BE2C (cell line): ENCODE results near the gene TARS2.

Experiments
- DNase-seq: peaks from one replicate; pipeline ENCODE4 v3.0.0-alpha.2; 2020
- H3K27me3 ChIP-seq: fragments of 250-450 bp; sonication (Bioruptor Pico); 2 replicates; pipeline ENCODE4 v1.5.1; 2020; ENCODE audit warnings: mild to moderate bottlenecking
- H3K36me3 ChIP-seq: fragments of 250-450 bp; sonication (Bioruptor Pico); 2 replicates; pipeline ENCODE4 v1.5.1; 2020; ENCODE audit warnings: mild to moderate bottlenecking
- H3K4me1 ChIP-seq: fragments of 250-450 bp; sonication (Bioruptor Pico); 2 replicates; pipeline ENCODE4 v1.5.1; 2020
- H3K4me3 ChIP-seq: 2 replicates; pipeline ENCODE4 v1.5.1; 2011; ENCODE audit warnings: low read depth, low read length
- H3K9me3 ChIP-seq: fragments of 250-450 bp; sonication (Bioruptor Pico); 2 replicates; pipeline ENCODE4 v1.5.1; 2020
- TF ChIP-seq, protein P1 (sequence below): IDR thresholded peaks from 2 replicates; pipeline ENCODE4 v1.5.1; 2012; ENCODE audit warnings: mild to moderate bottlenecking, low read depth, low read length

The TARS2 gene

DNA sequence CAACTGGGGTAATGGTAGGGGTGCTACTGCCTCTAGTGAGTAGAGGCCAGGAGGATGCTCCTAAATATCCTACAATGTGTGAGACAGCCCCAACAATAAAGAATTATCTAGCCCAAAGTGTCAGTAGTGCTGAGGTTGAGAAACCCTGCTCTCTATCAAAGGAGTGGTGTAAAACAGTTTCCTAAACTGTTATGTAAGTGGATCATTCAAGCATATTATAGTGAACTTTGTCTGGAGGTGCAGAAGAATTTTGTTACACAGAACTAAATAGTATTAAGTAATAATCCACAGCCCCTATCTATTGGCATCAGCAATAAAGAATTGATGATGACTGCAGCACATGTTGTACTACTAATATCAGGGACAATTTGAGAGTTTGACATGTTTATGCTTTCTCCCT, 20.3 kb upstream of the TARS2 start:
- H3K36me3 ChIP-seq, result peaks cover 53% of the 10 kb centered on the region
- H3K4me1 ChIP-seq, result no peaks in the 10 kb centered on the region
- H3K27me3 ChIP-seq, result no peaks in the 10 kb centered on the region
- DNase-seq, result no peak
- no peak overlapping the region for H3K4me3 ChIP-seq
- TF ChIP-seq, protein P1, sequence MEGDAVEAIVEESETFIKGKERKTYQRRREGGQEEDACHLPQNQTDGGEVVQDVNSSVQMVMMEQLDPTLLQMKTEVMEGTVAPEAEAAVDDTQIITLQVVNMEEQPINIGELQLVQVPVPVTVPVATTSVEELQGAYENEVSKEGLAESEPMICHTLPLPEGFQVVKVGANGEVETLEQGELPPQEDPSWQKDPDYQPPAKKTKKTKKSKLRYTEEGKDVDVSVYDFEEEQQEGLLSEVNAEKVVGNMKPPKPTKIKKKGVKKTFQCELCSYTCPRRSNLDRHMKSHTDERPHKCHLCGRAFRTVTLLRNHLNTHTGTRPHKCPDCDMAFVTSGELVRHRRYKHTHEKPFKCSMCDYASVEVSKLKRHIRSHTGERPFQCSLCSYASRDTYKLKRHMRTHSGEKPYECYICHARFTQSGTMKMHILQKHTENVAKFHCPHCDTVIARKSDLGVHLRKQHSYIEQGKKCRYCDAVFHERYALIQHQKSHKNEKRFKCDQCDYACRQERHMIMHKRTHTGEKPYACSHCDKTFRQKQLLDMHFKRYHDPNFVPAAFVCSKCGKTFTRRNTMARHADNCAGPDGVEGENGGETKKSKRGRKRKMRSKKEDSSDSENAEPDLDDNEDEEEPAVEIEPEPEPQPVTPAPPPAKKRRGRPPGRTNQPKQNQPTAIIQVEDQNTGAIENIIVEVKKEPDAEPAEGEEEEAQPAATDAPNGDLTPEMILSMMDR, result no peak
- no peaks in the 10 kb centered on the region for H3K9me3 ChIP-seq

DNA sequence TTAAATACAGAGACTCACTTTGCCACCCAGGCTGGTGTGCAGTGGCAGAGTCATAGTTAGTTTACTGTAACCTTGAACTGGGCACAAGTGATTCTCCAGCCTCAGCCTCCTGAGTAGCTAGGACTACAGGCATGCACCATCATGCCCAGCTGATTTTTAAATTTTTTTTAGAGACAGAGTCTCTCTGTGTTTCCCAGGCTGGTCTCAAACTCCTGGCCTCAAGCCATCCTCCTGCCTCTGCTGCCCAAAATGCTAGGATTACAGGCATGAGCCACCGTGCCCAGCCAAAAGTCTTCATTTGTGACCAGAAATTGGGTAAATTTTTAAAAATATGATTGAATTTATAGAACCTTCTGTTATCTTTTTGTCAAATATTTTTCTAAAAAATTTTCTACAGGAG, 17.9 kb upstream of the TARS2 start:
- H3K4me1 ChIP-seq, result no peaks in the 10 kb centered on the region
- no peaks in the 10 kb centered on the region for H3K27me3 ChIP-seq
- H3K4me3 ChIP-seq, result no peak overlapping the region
- no peak for DNase-seq
- TF ChIP-seq, protein P1, result no peak
- no peaks in the 10 kb centered on the region for H3K9me3 ChIP-seq
- peaks cover 62% of the 10 kb centered on the region for H3K36me3 ChIP-seq

DNA sequence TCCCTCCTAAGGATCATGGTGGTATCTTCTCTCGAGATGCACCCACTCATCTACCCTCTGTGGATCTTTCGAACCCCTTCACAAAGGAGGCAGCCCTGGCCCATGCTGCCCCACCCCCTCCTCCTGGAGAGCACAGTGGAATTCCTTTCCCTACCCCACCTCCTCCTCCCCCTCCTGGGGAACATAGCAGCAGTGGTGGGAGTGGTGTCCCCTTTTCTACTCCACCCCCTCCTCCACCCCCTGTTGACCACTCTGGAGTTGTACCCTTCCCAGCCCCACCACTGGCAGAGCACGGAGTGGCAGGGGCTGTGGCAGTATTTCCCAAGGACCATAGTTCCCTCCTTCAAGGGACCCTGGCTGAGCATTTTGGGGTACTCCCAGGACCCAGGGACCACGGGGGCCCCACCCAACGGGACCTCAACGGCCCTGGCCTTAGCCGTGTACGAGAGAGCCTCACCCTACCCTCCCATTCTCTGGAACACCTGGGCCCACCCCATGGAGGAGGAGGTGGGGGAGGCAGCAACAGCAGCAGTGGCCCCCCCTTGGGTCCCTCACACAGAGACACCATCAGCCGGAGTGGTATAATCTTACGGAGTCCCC, 14.5 kb upstream of the TARS2 start:
- TF ChIP-seq, protein P1, result no peak
- no peaks in the 10 kb centered on the region; the same call in 1 of the 2 replicates for H3K4me1 ChIP-seq
- H3K36me3 ChIP-seq, result peaks cover 36% of the 10 kb centered on the region
- DNase-seq, result no peak
- no peaks in the 10 kb centered on the region for H3K27me3 ChIP-seq
- H3K4me3 ChIP-seq, result no peak overlapping the region
- no peaks in the 10 kb centered on the region for H3K9me3 ChIP-seq

DNA sequence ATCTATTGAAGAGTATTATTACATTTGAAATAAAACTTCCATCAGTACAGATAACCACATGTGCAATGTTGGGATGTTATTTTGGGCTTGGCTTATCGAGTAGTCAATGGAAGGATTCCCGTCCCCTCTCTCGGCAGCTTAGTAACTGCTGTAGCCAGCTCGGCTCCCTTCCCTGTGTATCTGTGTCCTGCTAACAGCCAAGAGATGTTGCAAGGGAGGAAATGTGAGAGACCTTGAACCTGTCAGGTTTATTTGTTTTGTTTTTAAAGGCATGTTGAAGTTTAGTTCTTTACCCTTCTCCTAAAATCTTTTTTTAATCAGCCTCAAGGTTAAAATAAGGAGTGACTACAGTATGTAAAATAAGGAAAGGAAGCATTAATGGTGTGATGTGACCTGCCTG, 13.6 kb upstream of the TARS2 start:
- no peak overlapping the region for H3K4me3 ChIP-seq
- H3K4me1 ChIP-seq, result no peaks in the 10 kb centered on the region; the same call in 1 of the 2 replicates
- DNase-seq, result no peak
- H3K9me3 ChIP-seq, result no peaks in the 10 kb centered on the region
- H3K27me3 ChIP-seq, result no peaks in the 10 kb centered on the region
- TF ChIP-seq, protein P1, result no peak
- peaks cover 36% of the 10 kb centered on the region for H3K36me3 ChIP-seq

DNA sequence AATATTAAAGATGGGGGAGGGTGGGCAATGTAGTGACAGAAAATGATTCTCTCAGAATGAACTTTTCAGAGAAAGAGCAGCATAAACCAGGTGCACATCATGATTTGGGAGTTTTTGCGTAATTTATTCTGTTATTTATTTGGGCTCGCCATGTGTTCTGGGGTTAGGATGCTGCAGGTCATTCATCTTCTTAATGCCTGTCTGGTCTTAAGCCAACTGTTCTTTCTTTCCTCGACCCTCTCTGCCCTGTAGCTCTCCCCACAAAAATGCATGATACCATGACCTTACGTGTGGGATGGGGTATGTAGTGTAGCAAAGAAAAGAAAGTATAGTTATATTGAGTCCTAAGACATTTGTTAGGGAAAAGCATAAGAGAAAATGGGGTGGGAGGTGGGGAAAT, 12.3 kb upstream of the TARS2 start:
- no peaks in the 10 kb centered on the region for H3K27me3 ChIP-seq
- H3K4me3 ChIP-seq, result no peak overlapping the region
- no peaks in the 10 kb centered on the region for H3K9me3 ChIP-seq
- H3K4me1 ChIP-seq, result no peaks in the 10 kb centered on the region; the same call in 1 of the 2 replicates
- TF ChIP-seq, protein P1, result no peak
- H3K36me3 ChIP-seq, result peaks cover 32% of the 10 kb centered on the region
- no peak for DNase-seq

DNA sequence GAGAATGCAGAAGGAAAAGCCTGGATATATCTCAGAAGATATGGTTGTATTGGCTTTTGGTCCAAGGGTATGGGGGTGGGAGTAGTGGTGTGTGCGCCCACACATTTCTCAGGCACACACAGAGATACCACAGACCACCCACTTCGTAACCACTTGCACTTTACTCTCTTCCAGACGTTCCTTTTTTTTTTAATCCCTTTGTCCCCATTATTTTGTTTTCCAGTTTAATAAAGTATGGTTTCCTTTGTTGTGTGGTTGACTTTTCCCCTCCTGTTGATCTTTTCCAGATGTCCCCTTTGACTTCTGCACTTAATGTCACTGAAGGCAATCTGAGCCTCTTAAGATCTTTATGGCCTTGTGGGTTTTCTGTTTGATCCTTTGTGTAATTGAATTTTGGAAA, 10.5 kb upstream of the TARS2 start:
- H3K9me3 ChIP-seq, result no peaks in the 10 kb centered on the region
- DNase-seq, result no peak
- no peak overlapping the region for H3K4me3 ChIP-seq
- peaks cover 13% of the 10 kb centered on the region for H3K36me3 ChIP-seq
- no peaks in the 10 kb centered on the region; the same call in 1 of the 2 replicates for H3K4me1 ChIP-seq
- TF ChIP-seq, protein P1, result no peak
- H3K27me3 ChIP-seq, result no peaks in the 10 kb centered on the region
